ENCODE data around the gene SH3GL1. TPM values are rescaled to one million over a fixed set of nuclear protein-coding genes. Genes with fewer than 3 reads are reported as not detected.
A peak's percentile ranks its signal among the peaks of the same experiment; 100 is the strongest.

Gene SH3GL1
- total RNA-seq, 1 donor from 2014 or later, result 96.6 TPM

DNA sequence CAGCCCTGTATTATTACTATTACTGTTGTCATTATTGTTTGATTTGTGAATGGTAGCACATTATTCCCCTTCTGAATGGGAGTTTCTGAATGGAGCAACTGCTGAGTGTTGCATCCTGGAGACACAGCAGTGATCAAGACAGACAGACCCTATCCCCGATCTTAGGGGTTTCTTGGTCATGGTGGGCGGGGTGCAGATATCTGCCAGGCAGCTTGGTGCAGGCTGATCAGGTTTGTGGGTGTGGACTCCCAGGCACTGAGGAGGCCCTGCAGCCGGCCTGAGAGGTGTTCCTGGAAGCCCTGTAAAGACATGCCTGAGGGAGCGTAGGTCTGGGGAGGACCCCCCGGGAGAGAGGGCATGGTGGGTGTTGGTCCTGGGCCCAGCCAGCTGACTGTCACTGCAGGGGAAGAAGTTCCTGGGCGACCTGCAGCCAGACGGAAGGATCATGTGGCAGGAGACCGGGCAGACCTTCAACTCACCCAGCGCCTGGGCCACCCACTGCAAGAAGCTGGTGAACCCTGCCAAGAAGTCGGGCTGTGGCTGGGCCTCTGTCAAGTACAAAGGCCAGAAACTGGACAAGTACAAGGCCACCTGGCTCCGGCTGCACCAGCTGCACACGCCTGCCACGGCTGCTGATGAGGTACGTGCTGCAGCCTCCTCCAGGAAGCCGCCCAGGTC is 54.9 kb downstream of the SH3GL1 start:
- no peak overlapping the region for H3K27ac Mint-ChIP-seq (ENCODE audit: unreplicated experiment)
- H3K36me3 Mint-ChIP-seq (ENCODE audit: low read depth), result peaks cover 4% of the 10 kb centered on the region
- TF ChIP-seq CTCF (IDR thresholded peaks at IDR 0.05), result no peak
- H3K9me3 Mint-ChIP-seq (ENCODE audit: low read depth), result no peaks in the 10 kb centered on the region
- no peaks in the 10 kb centered on the region for H3K27me3 Mint-ChIP-seq (ENCODE audit: low read depth)
- no peak for DNase-seq (ENCODE audit: low spot score)
- no peak overlapping the region for H3K4me3 Mint-ChIP-seq (ENCODE audit: unreplicated experiment)
- H3K4me1 Mint-ChIP-seq (ENCODE audit: low read depth), result peaks cover 10% of the 10 kb centered on the region

DNA sequence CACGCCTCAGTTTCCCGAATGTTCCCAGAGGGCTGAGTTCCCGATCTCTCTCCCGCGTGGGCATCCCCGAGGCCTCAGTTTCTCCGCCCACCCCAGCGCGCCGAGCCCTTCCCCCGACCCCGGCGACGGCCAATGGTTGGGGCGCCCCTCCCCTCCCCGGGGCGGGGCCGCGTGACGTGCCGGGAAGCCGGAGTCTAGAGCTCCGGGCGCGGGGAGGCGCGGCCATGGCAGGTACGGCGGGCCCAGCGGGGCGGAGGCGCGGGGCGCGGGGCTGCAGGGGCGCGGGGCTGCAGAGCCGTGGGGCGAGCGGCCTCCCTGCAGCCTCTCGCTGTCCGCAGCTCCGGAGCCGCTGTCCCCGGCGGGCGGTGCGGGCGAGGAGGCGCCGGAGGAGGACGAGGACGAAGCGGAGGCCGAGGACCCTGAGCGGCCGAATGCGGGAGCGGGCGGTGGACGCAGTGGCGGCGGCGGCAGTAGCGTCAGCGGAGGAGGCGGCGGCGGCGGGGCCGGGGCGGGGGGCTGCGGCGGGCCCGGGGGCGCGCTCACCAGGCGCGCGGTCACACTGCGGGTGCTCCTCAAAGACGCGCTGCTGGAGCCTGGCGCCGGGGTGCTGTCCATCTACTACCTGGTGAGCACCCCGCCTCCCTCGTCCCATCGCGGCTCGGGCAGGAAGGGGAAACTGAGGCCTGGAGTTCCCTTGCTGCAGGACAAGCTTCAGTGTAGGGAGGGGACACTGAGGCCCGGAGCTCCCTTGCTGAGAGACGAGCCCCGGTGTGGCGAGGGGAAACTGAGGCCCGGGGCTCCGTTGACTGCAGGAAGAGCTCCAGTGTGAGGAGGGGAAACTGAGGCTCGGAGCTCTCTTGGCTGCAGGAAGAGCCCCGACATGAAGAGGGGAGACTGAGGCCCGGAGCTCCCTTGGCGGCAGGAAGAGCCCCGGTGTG is 56.7 kb downstream of the SH3GL1 start, which contains the start of gene MPND:
TSS of gene MPND (plus strand) at position 193 of the 938 bp plus-strand sequence. CDS start at position 225, 32 bp downstream.
- Mint-ChIP-seq H3K4me1 (ENCODE audit: low read depth) (peaks cover 10% of the 10 kb centered on the region), H3K27me3 (ENCODE audit: low read depth) (no peaks in the 10 kb centered on the region), H3K27ac (ENCODE audit: unreplicated experiment) (peak within 1 kb of the TSS; percentile 96), H3K9me3 (ENCODE audit: low read depth) (no peaks in the 10 kb centered on the region), H3K4me3 (ENCODE audit: unreplicated experiment) (peak within 1 kb of the TSS; percentile 89), H3K36me3 (ENCODE audit: low read depth) (peaks cover 4% of the 10 kb centered on the region)
- peak; percentile 95 for DNase-seq (ENCODE audit: low spot score)
- peak; percentile 65 for TF ChIP-seq CTCF (IDR thresholded peaks at IDR 0.05)

DNA sequence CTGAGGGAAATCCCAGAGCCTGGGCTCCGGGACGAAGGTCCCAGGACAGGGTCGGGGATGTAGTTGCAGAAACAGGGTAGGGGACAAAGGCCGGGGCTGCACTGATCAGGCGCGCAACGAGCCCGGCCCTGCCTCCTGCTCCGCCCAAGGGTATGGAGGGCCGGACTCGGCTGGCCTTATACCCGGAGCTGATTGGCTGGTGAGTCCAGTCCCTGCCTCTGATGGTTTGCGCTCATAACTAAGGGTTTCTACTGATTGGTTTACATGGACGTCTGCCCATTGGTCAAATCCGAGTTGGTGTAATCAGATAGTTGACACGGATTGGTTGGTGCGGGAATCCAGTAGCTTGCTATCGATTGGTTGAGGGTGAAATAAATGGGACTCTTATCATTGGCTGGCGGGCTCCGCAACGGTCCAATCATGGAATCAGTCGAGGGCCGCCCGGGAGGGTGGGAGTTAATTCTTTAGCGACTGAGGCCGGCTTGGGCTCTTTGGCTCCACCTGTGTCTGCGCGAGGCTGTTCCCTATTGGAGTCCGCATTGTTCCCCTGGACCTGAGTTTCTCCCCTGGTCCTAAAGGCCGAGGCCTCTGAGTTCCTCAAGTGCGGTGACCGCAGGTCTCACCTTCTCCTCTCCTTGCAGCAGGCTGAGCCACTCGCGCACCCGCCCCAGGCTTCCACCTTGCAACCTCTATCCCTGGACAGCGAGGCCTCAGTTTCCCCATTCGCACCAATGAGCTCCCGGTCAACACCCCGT is 57.6 kb downstream of the SH3GL1 start:
- peak; percentile 99 for DNase-seq (ENCODE audit: low spot score)
- Mint-ChIP-seq H3K4me1 (ENCODE audit: low read depth) (peaks cover 16% of the 10 kb centered on the region), H3K27ac (ENCODE audit: unreplicated experiment) (peak overlapping the region; percentile 96), H3K4me3 (ENCODE audit: unreplicated experiment) (peak overlapping the region; percentile 89), H3K27me3 (ENCODE audit: low read depth) (no peaks in the 10 kb centered on the region), H3K9me3 (ENCODE audit: low read depth) (no peaks in the 10 kb centered on the region), H3K36me3 (ENCODE audit: low read depth) (peaks cover 2% of the 10 kb centered on the region)
- peak; percentile 74 for TF ChIP-seq CTCF (IDR thresholded peaks at IDR 0.05)

DNA sequence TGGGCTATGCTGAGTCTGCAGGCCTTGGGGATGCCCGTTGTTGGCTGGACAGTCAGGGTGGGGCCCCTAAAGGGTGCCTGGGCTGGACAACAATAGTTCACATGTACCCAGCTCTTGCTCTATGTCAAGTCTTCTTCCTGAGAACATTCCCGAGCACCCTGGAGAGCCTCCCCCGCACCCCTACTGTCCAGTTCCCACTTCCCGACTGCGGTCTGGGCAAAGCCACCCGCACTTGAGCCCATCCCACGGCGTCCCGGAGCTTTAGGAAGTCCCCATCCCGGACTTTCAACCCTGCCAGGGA is 58.1 kb downstream of the SH3GL1 start:
- Mint-ChIP-seq H3K4me3 (ENCODE audit: unreplicated experiment) (peak overlapping the region; percentile 89), H3K4me1 (ENCODE audit: low read depth) (peaks cover 17% of the 10 kb centered on the region), H3K27ac (ENCODE audit: unreplicated experiment) (peak overlapping the region; percentile 96), H3K9me3 (ENCODE audit: low read depth) (no peaks in the 10 kb centered on the region), H3K36me3 (ENCODE audit: low read depth) (peaks cover 2% of the 10 kb centered on the region), H3K27me3 (ENCODE audit: low read depth) (no peaks in the 10 kb centered on the region)
- DNase-seq (ENCODE audit: low spot score), result no peak
- TF ChIP-seq CTCF (IDR thresholded peaks at IDR 0.05), result no peak

Measured in chondrocyte (in vitro differentiated cells).